ENCODE measurements around the gene SBF2.

SBF2 gene

DNA sequence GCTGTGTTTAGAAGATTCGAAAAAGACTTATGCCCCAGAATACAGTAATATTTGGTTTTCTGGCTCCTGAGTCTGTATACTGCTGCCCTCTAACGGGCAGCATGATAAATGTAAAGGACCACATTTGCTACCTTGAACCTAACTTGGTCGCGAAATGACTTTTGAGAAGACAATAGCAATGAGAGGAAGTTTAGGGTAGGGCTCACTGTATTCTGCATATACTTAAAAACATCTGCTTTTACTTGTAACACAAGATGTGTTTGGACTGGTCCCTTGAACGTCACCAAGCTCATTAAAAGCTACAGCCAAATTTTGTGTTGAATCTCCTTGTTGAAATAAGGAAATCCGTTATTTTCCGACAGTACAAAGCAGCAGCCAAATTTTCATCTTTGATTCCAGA is 321.0 kb downstream of the SBF2 start:
- 0 out of 2 replicates have a peak overlapping the region, but pooled peaks have one; percentile 32 for H3K27ac ChIP-seq
- peak; percentile 84 for TF ChIP-seq CTCF (conservative IDR thresholded peaks at IDR 0.05)

- TF ChIP-seq CTCF (conservative IDR thresholded peaks at IDR 0.05) = no peak
- H3K27ac ChIP-seq = peak overlapping the region; percentile 32; the same call in 1 of the 2 replicates
These were observed 322.1 kb downstream of the SBF2 start for GRCh38 chr11:9971894-9972293.

DNA sequence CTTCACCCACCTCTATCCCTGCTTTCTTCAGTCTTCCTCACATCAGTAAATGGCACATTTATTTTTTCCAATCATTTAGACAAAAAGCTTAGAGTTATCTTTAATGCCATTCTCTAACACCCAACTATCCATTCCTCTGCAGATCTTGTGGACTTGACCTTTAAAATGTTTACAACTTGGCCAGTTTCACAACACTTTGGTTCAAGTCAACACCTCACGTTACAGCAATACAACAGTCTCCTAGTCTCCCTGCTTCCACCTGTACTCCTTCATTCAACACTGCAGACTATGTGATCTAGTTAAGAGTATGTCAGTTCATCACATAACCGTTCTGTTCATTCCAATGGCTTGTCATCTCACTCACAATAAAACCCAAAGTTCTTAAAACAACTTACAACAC is 325.0 kb downstream of the SBF2 start:
- no peak overlapping the region for H3K27ac ChIP-seq
- TF ChIP-seq CTCF (conservative IDR thresholded peaks at IDR 0.05) = no peak

GRCh38 chr11:9962722-9963121 is 331.3 kb downstream of the SBF2 start:
- no peak for TF ChIP-seq CTCF (conservative IDR thresholded peaks at IDR 0.05)
- no peak overlapping the region for H3K27ac ChIP-seq

DNA sequence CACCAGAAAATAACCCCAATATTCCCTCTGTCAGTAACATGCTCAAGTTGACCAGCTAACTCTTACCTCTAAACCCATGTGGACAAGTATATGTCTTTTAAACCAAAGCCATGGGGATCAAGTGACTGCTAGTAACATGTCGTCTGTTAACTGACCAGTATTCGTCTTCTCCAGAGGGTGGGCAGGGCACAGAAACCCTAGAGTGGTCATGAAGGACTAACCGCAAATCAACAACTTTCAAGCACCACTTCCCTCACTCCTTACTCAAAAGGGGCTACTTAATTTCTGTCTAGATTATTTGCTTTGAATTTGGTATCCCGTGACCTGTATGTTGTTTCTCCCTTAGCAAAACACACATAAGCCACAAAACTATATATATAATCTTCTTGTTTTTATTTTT is 336.9 kb downstream of the SBF2 start:
- TF ChIP-seq CTCF (conservative IDR thresholded peaks at IDR 0.05) = no peak
- H3K27ac ChIP-seq = no peak overlapping the region

DNA sequence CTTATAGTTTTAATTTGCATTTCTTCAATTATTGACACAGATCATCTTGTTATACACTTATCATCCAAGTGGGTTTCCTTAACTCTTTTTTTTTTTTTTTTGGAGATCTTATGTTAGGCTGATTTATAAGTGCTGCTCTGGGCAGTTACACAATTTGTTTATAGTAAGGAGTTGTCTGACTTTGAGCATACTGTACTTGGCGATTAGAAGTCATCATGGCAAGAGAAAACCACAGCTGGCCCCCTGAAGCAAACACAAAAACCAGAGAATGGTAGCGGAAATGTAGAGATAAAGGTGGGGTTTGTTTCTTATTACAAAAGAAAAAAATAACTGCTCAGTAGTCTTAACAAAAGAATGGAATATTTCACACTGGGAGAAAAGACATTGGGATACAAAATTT is 337.5 kb downstream of the SBF2 start:
- H3K27ac ChIP-seq = no peak overlapping the region
- no peak for TF ChIP-seq CTCF (conservative IDR thresholded peaks at IDR 0.05)

- H3K27ac ChIP-seq = no peak overlapping the region
- no peak for TF ChIP-seq CTCF (conservative IDR thresholded peaks at IDR 0.05)
These were observed 338.6 kb downstream of the SBF2 start for GRCh38 chr11:9955391-9955790.
